Measurements from ENCODE around the gene KCNH8.

Gene KCNH8

DNA sequence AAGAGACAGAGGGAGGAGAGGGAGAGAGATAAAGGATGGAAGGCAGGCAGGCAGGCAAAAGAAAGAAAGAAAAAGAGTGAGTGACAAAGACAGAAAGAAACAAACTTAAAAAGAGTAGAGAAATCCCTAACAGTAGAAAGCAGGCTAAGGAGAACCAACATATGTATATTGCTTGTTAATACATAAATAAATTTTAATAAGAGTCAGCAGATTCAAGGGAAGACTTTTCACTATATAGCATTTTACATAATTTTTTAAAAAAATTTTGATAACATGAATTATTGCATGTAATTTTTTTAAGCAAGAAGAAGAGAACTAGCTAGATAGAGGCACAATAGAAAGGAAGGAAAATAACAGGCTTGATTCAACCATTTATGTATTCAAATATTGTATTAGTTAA is 291.6 kb downstream of the KCNH8 start:
- no peak for TF ChIP-seq CSDC2 (CRISPR knock-in tag; IDR thresholded peaks at IDR 0.05)
- no peak for TF ChIP-seq TCF4 (CRISPR knock-in tag; IDR thresholded peaks at IDR 0.05; ENCODE audit: borderline replicate concordance)
- no peak for TF ChIP-seq BACH2 (CRISPR knock-in tag; IDR thresholded peaks at IDR 0.05; ENCODE audit: borderline replicate concordance)
- TF ChIP-seq ESRRG (CRISPR knock-in tag; IDR thresholded peaks at IDR 0.05): no peak
- no peak for TF ChIP-seq PPARA (CRISPR knock-in tag; IDR thresholded peaks at IDR 0.05; ENCODE audit: borderline replicate concordance)
- no peak for TF ChIP-seq ZNF565 (CRISPR knock-in tag; conservative IDR thresholded peaks at IDR 0.05; ENCODE audit: low read depth)
- TF ChIP-seq ZFP3 (CRISPR knock-in tag; IDR thresholded peaks at IDR 0.05): no peak
- TF ChIP-seq RARB (CRISPR knock-in tag; IDR thresholded peaks at IDR 0.05): no peak

DNA sequence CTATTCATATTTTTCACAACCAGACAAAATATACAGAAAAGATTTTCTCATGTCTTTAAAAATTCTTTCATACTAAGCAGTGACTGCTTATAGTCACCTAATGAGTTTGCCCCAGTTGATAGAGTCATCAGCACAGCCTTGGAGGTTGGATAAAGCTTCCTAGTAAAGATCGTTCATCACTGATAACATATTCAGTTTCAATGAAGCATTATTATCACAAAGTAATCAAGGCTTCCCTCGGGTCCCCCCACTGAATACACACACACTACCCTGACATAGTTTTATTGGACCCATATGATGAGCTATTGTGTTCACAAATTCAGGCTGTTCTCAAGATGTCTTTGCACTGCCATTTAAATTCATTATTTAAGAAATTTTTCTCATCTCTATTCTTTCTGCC is 297.8 kb downstream of the KCNH8 start:
- ATAC-seq: no peak
- TF ChIP-seq ZFP3 (CRISPR knock-in tag; IDR thresholded peaks at IDR 0.05) (no peak), SNAI2 (CRISPR knock-in tag; IDR thresholded peaks at IDR 0.05) (no peak), TCF4 (CRISPR knock-in tag; IDR thresholded peaks at IDR 0.05; ENCODE audit: borderline replicate concordance) (no peak)
- TF ChIP-seq, protein P1, sequence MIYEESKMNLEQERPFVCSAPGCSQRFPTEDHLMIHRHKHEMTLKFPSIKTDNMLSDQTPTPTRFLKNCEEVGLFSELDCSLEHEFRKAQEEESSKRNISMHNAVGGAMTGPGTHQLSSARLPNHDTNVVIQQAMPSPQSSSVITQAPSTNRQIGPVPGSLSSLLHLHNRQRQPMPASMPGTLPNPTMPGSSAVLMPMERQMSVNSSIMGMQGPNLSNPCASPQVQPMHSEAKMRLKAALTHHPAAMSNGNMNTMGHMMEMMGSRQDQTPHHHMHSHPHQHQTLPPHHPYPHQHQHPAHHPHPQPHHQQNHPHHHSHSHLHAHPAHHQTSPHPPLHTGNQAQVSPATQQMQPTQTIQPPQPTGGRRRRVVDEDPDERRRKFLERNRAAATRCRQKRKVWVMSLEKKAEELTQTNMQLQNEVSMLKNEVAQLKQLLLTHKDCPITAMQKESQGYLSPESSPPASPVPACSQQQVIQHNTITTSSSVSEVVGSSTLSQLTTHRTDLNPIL (CRISPR knock-in tag; IDR thresholded peaks at IDR 0.05; ENCODE audit: low read depth): no peak

More for the DNA sequence above, 291.6 kb downstream of the KCNH8 start:
- ATAC-seq: no peak

DNA sequence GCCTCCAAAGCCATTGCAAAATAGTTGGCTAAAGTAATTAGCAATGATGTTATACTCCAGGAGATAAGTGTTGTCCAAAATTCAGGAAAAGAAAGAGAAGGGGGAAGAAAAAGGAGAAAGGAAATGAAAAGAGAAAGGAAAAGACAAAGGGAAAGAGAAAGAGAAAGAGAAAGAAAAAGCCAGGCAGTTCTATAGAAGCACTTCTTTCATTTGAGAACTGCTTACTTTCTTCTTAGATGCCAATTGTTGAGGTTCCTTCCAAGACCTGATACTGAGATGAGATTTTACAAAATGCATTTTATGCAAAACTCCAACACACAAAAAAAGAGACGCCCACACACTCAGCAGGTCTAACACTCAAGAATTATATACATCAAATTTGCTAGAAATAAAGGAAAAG is 298.4 kb downstream of the KCNH8 start:
- TF ChIP-seq OSR1 (CRISPR knock-in tag; IDR thresholded peaks at IDR 0.05): no peak
- no peak for TF ChIP-seq ARNTL (CRISPR knock-in tag; IDR thresholded peaks at IDR 0.05; ENCODE audit: borderline replicate concordance, low read depth)
- TF ChIP-seq, protein P2, sequence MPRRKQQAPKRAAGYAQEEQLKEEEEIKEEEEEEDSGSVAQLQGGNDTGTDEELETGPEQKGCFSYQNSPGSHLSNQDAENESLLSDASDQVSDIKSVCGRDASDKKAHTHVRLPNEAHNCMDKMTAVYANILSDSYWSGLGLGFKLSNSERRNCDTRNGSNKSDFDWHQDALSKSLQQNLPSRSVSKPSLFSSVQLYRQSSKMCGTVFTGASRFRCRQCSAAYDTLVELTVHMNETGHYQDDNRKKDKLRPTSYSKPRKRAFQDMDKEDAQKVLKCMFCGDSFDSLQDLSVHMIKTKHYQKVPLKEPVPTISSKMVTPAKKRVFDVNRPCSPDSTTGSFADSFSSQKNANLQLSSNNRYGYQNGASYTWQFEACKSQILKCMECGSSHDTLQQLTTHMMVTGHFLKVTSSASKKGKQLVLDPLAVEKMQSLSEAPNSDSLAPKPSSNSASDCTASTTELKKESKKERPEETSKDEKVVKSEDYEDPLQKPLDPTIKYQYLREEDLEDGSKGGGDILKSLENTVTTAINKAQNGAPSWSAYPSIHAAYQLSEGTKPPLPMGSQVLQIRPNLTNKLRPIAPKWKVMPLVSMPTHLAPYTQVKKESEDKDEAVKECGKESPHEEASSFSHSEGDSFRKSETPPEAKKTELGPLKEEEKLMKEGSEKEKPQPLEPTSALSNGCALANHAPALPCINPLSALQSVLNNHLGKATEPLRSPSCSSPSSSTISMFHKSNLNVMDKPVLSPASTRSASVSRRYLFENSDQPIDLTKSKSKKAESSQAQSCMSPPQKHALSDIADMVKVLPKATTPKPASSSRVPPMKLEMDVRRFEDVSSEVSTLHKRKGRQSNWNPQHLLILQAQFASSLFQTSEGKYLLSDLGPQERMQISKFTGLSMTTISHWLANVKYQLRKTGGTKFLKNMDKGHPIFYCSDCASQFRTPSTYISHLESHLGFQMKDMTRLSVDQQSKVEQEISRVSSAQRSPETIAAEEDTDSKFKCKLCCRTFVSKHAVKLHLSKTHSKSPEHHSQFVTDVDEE (CRISPR knock-in tag; IDR thresholded peaks at IDR 0.05): no peak
- TF ChIP-seq CSDC2 (CRISPR knock-in tag; IDR thresholded peaks at IDR 0.05): no peak
- TF ChIP-seq BACH2 (CRISPR knock-in tag; IDR thresholded peaks at IDR 0.05; ENCODE audit: borderline replicate concordance): no peak
- TF ChIP-seq, protein P3, sequence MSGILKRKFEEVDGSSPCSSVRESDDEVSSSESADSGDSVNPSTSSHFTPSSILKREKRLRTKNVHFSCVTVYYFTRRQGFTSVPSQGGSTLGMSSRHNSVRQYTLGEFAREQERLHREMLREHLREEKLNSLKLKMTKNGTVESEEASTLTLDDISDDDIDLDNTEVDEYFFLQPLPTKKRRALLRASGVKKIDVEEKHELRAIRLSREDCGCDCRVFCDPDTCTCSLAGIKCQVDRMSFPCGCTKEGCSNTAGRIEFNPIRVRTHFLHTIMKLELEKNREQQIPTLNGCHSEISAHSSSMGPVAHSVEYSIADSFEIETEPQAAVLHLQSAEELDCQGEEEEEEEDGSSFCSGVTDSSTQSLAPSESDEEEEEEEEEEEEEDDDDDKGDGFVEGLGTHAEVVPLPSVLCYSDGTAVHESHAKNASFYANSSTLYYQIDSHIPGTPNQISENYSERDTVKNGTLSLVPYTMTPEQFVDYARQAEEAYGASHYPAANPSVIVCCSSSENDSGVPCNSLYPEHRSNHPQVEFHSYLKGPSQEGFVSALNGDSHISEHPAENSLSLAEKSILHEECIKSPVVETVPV (CRISPR knock-in tag; IDR thresholded peaks at IDR 0.05): no peak
- ATAC-seq: no peak

DNA sequence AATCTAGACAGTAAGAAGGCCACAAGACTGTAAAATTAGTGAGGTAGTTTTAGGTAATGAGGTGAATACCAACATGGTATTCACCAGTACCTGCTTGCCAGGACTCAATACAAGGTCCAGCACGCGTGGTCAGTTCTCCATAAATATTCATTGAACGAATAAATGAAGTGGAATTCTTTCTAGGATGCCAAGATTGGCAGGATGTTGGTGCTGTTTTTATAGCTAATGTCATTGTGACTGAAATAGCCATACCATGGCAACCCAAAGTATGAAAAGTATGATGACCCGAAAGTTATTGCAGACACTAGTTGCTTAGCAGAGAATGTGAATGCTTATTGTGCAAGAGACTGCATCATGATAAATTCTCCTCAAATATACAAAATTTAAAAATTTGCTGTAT is 307.2 kb downstream of the KCNH8 start:
- ATAC-seq: no peak
- TF ChIP-seq ESRRG (CRISPR knock-in tag; IDR thresholded peaks at IDR 0.05) (no peak), CSDC2 (CRISPR knock-in tag; IDR thresholded peaks at IDR 0.05) (no peak), ZNF70 (CRISPR knock-in tag; IDR thresholded peaks at IDR 0.05) (no peak), ARNTL (CRISPR knock-in tag; IDR thresholded peaks at IDR 0.05; ENCODE audit: borderline replicate concordance, low read depth) (no peak), SNAI2 (CRISPR knock-in tag; IDR thresholded peaks at IDR 0.05) (no peak), BACH2 (CRISPR knock-in tag; IDR thresholded peaks at IDR 0.05; ENCODE audit: borderline replicate concordance) (no peak), TCF4 (CRISPR knock-in tag; IDR thresholded peaks at IDR 0.05; ENCODE audit: borderline replicate concordance) (no peak), GLIS3 (CRISPR knock-in tag; IDR thresholded peaks at IDR 0.05) (no peak), ZNF565 (CRISPR knock-in tag; conservative IDR thresholded peaks at IDR 0.05; ENCODE audit: low read depth) (no peak), ISL1 (CRISPR knock-in tag; IDR thresholded peaks at IDR 0.05) (no peak), PPARA (CRISPR knock-in tag; IDR thresholded peaks at IDR 0.05; ENCODE audit: borderline replicate concordance) (no peak), ZC3H10 (CRISPR knock-in tag; IDR thresholded peaks at IDR 0.05) (no peak), ZFP3 (CRISPR knock-in tag; IDR thresholded peaks at IDR 0.05) (no peak), OSR1 (CRISPR knock-in tag; IDR thresholded peaks at IDR 0.05) (no peak)
- TF ChIP-seq, protein P4, sequence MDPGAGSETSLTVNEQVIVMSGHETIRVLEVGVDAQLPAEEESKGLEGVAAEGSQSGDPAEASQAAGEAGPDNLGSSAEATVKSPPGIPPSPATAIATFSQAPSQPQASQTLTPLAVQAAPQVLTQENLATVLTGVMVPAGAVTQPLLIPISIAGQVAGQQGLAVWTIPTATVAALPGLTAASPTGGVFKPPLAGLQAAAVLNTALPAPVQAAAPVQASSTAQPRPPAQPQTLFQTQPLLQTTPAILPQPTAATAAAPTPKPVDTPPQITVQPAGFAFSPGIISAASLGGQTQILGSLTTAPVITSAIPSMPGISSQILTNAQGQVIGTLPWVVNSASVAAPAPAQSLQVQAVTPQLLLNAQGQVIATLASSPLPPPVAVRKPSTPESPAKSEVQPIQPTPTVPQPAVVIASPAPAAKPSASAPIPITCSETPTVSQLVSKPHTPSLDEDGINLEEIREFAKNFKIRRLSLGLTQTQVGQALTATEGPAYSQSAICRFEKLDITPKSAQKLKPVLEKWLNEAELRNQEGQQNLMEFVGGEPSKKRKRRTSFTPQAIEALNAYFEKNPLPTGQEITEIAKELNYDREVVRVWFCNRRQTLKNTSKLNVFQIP (CRISPR knock-in tag; IDR thresholded peaks at IDR 0.05; ENCODE audit: borderline replicate concordance, low read depth): no peak
- TF ChIP-seq, protein P5, sequence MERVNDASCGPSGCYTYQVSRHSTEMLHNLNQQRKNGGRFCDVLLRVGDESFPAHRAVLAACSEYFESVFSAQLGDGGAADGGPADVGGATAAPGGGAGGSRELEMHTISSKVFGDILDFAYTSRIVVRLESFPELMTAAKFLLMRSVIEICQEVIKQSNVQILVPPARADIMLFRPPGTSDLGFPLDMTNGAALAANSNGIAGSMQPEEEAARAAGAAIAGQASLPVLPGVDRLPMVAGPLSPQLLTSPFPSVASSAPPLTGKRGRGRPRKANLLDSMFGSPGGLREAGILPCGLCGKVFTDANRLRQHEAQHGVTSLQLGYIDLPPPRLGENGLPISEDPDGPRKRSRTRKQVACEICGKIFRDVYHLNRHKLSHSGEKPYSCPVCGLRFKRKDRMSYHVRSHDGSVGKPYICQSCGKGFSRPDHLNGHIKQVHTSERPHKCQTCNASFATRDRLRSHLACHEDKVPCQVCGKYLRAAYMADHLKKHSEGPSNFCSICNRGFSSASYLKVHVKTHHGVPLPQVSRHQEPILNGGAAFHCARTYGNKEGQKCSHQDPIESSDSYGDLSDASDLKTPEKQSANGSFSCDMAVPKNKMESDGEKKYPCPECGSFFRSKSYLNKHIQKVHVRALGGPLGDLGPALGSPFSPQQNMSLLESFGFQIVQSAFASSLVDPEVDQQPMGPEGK (CRISPR knock-in tag; IDR thresholded peaks at IDR 0.05; ENCODE audit: borderline replicate concordance): no peak

All from SK-N-SH treated with all-trans-retinoic acid at 6 μM for 48 hours (cell line).